ENCODE data around the gene RBMS1. TPM values are rescaled to one million over a fixed set of nuclear protein-coding genes. Genes with fewer than 3 reads are reported as not detected.
A peak's percentile ranks its signal among the peaks of the same experiment; 100 is the strongest.

The RBMS1 gene
- total and polyA plus RNA-seq, 4 donors, result 29.5 to 72.0 (median 49.5) TPM

- Histone ChIP-seq H3K27me3 (ENCODE audit: control insufficient read depth, insufficient read depth, low read length) (no peaks in the 10 kb centered on the region), H3K27ac (ENCODE audit: low read depth, low read length) (no peak overlapping the region), H3K9me3 (ENCODE audit: control insufficient read depth, insufficient read depth, low read length) (no peaks in the 10 kb centered on the region), H3K36me3 (ENCODE audit: control insufficient read depth, insufficient read depth, low read length) (no peaks in the 10 kb centered on the region), H3K4me1 (ENCODE audit: control insufficient read depth, insufficient read depth, low read length) (no peaks in the 10 kb centered on the region), H3K4me3 (ENCODE audit: low read depth, low read length) (no peak overlapping the region)
- no CpG with 5 or more reads among the region's 5 CpGs for WGBS (ENCODE audit: insufficient coverage)
- DNase-seq (ENCODE audit: low read depth in 4 of 6, low spot score in 6 of 6), result no peak
Observed at GRCh38 chr2:160352500-160352899, 141.1 kb downstream of the RBMS1 start.

GRCh38 chr2:160351956-160352355 is 141.7 kb downstream of the RBMS1 start:
- Histone ChIP-seq H3K27me3 (ENCODE audit: control insufficient read depth, insufficient read depth, low read length) (no peaks in the 10 kb centered on the region), H3K27ac (ENCODE audit: low read depth, low read length) (no peak overlapping the region), H3K4me3 (ENCODE audit: low read depth, low read length) (no peak overlapping the region), H3K9me3 (ENCODE audit: control insufficient read depth, insufficient read depth, low read length) (no peaks in the 10 kb centered on the region), H3K36me3 (ENCODE audit: control insufficient read depth, insufficient read depth, low read length) (no peaks in the 10 kb centered on the region), H3K4me1 (ENCODE audit: control insufficient read depth, insufficient read depth, low read length) (no peaks in the 10 kb centered on the region)
- no peak for DNase-seq (ENCODE audit: low read depth in 4 of 6, low spot score in 6 of 6)
- no CpG with 5 or more reads among the region's 4 CpGs for WGBS (ENCODE audit: insufficient coverage)

GRCh38 chr2:160349306-160349705 is 144.3 kb downstream of the RBMS1 start:
- no CpG with 5 or more reads among the region's 2 CpGs for WGBS (ENCODE audit: insufficient coverage)
- Histone ChIP-seq H3K36me3 (ENCODE audit: control insufficient read depth, insufficient read depth, low read length) (no peaks in the 10 kb centered on the region), H3K9me3 (ENCODE audit: control insufficient read depth, insufficient read depth, low read length) (no peaks in the 10 kb centered on the region), H3K4me3 (ENCODE audit: low read depth, low read length) (no peak overlapping the region), H3K27me3 (ENCODE audit: control insufficient read depth, insufficient read depth, low read length) (no peaks in the 10 kb centered on the region), H3K4me1 (ENCODE audit: control insufficient read depth, insufficient read depth, low read length) (no peaks in the 10 kb centered on the region), H3K27ac (ENCODE audit: low read depth, low read length) (no peak overlapping the region)
- DNase-seq (ENCODE audit: low read depth in 4 of 6, low spot score in 6 of 6), result no peak

GRCh38 chr2:160347269-160347863 is 146.2 kb downstream of the RBMS1 start:
- no peaks in the 10 kb centered on the region for H3K27me3 ChIP-seq (ENCODE audit: control insufficient read depth, insufficient read depth, low read length)
- no peaks in the 10 kb centered on the region for H3K9me3 ChIP-seq (ENCODE audit: control insufficient read depth, insufficient read depth, low read length)
- no peaks in the 10 kb centered on the region for H3K4me1 ChIP-seq (ENCODE audit: control insufficient read depth, insufficient read depth, low read length)
- no CpG with 5 or more reads among the region's 1 CpG for WGBS (ENCODE audit: insufficient coverage)
- no peak for DNase-seq (ENCODE audit: low read depth in 4 of 6, low spot score in 6 of 6)
- H3K27ac ChIP-seq (ENCODE audit: low read depth, low read length), result no peak overlapping the region
- no peak overlapping the region for H3K4me3 ChIP-seq (ENCODE audit: low read depth, low read length)
- H3K36me3 ChIP-seq (ENCODE audit: control insufficient read depth, insufficient read depth, low read length), result no peaks in the 10 kb centered on the region

DNA sequence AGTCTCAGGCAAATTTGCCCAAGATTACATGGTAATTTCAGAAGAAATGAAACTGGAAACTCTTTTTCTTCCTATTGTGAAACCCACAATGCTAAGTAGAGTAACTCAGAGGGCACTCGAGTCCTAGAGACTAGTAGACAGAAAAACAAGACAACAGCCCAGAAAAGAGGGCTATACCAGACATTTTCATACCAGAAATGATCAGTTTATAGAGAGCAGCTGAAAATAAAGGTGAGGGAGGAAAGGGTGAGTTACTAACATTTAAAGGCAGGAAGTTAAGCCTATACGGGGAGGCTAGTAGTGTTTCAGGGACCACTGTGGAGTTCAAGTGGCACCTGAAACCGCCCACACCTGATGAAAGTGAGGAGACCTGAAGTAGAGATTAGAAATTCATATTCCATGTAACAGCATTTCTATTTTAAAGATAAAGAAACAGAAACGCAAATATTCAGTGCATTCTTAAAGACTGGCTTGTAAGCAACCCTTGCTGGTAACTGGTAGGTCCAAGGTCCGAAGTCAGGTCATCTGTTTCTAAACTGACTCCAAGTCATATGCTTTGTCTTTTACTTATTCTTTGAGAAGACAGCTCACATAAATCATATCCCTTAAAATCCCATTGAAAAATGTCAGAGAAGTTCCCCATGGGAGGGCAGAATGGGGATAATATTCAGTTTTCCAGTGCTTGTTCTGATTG is 148.4 kb downstream of the RBMS1 start:
- 90% methylated on average over 2 of the region's 5 CpGs for WGBS (ENCODE audit: insufficient coverage)
- Histone ChIP-seq H3K4me1 (ENCODE audit: control insufficient read depth, insufficient read depth, low read length) (no peaks in the 10 kb centered on the region), H3K9me3 (ENCODE audit: control insufficient read depth, insufficient read depth, low read length) (no peaks in the 10 kb centered on the region)

GRCh38 chr2:160343404-160343803 is 150.2 kb downstream of the RBMS1 start:
- no peak overlapping the region for H3K4me3 ChIP-seq (ENCODE audit: low read depth, low read length)
- WGBS (ENCODE audit: insufficient coverage), result no CpG with 5 or more reads among the region's 2 CpGs
- no peaks in the 10 kb centered on the region for H3K4me1 ChIP-seq (ENCODE audit: control insufficient read depth, insufficient read depth, low read length)
- peak in 1 of 6 donors; percentile 48 for DNase-seq (ENCODE audit: low read depth in 4 of 6, low spot score in 6 of 6)
- H3K27me3 ChIP-seq (ENCODE audit: control insufficient read depth, insufficient read depth, low read length), result no peaks in the 10 kb centered on the region
- no peak overlapping the region for H3K27ac ChIP-seq (ENCODE audit: low read depth, low read length)
- H3K9me3 ChIP-seq (ENCODE audit: control insufficient read depth, insufficient read depth, low read length), result no peaks in the 10 kb centered on the region
- no peaks in the 10 kb centered on the region for H3K36me3 ChIP-seq (ENCODE audit: control insufficient read depth, insufficient read depth, low read length)

More for the DNA sequence above, 148.4 kb downstream of the RBMS1 start:
- Histone ChIP-seq H3K27ac (ENCODE audit: low read depth, low read length) (no peak overlapping the region), H3K27me3 (ENCODE audit: control insufficient read depth, insufficient read depth, low read length) (no peaks in the 10 kb centered on the region), H3K4me3 (ENCODE audit: low read depth, low read length) (no peak overlapping the region), H3K36me3 (ENCODE audit: control insufficient read depth, insufficient read depth, low read length) (no peaks in the 10 kb centered on the region)
- no peak for DNase-seq (ENCODE audit: low read depth in 4 of 6, low spot score in 6 of 6)

GRCh38 chr2:160339726-160340125 is 153.9 kb downstream of the RBMS1 start:
- no peak overlapping the region for H3K27ac ChIP-seq (ENCODE audit: low read depth, low read length)
- no peaks in the 10 kb centered on the region for H3K27me3 ChIP-seq (ENCODE audit: control insufficient read depth, insufficient read depth, low read length)
- no peak overlapping the region for H3K4me3 ChIP-seq (ENCODE audit: low read depth, low read length)
- no peaks in the 10 kb centered on the region for H3K36me3 ChIP-seq (ENCODE audit: control insufficient read depth, insufficient read depth, low read length)
- no peaks in the 10 kb centered on the region for H3K9me3 ChIP-seq (ENCODE audit: control insufficient read depth, insufficient read depth, low read length)
- WGBS (ENCODE audit: insufficient coverage), result no CpG with 5 or more reads among the region's 2 CpGs
- no peak for DNase-seq (ENCODE audit: low read depth in 4 of 6, low spot score in 6 of 6)
- H3K4me1 ChIP-seq (ENCODE audit: control insufficient read depth, insufficient read depth, low read length), result no peaks in the 10 kb centered on the region

DNA sequence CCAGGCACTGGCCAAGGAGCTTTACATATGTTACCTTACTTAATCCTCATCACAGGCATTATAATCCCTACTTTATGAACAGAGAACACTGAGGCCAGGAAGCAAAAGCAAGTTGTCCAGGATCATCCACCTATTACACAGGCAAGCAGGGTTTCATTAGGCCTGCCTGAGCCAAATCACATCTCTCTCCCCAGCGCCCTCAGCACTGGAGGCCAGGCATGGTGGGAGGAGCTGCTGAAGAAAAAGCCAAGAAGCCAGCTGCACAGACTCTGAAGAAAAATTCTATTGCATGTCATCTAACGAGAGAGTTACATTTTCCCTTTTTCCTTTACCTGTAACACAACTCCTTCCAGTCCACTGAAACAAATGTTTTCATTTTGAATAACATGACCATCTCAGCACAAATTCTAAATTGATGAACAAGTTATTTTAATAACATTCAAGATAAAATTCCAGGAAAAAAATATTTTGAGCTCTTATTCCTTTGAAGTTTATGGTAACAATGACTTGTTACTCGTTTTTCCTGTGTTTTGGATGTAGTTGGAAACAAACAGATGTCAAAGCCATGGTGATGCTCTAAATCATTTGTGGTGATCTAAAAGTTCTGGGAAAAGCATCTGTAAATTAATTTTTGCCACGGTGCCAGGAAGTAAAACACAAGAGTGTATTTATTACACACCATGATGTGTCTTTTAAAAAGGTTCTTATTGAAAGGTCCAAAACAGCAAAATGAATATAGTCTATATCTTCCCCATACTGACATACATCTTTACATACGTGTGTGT is 154.5 kb downstream of the RBMS1 start:
- H3K4me1 ChIP-seq (ENCODE audit: control insufficient read depth, insufficient read depth, low read length), result no peaks in the 10 kb centered on the region
- 40% methylated on average over 2 of the region's 5 CpGs for WGBS (ENCODE audit: insufficient coverage)
- no peak overlapping the region for H3K4me3 ChIP-seq (ENCODE audit: low read depth, low read length)
- no peak overlapping the region for H3K27ac ChIP-seq (ENCODE audit: low read depth, low read length)
- DNase-seq (ENCODE audit: low read depth in 4 of 6, low spot score in 6 of 6), result peak in 1 of 6 donors; percentile 24
- no peaks in the 10 kb centered on the region for H3K9me3 ChIP-seq (ENCODE audit: control insufficient read depth, insufficient read depth, low read length)
- H3K27me3 ChIP-seq (ENCODE audit: control insufficient read depth, insufficient read depth, low read length), result no peaks in the 10 kb centered on the region
- no peaks in the 10 kb centered on the region for H3K36me3 ChIP-seq (ENCODE audit: control insufficient read depth, insufficient read depth, low read length)

DNA sequence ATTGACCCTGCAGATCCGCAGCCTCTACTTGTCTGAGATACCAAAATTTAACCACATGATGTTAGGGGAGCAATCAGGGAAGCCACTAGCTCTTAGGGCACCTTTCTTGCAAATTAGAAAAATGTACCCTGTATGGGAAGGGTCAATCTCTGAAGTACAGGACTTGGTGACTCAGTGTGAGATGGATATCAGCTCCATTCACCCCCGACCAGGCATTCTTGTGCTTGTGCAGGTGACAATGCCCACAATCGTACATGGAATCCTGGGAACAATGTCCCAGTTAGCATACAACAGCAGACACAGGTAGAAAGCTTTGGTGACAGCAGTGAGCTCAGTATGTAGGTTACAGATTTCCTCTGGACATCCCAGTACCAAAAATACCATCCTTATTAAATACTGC is 155.9 kb downstream of the RBMS1 start:
- 100% methylated on average over 1 of the region's 3 CpGs for WGBS (ENCODE audit: insufficient coverage)
- no peak for DNase-seq (ENCODE audit: low read depth in 4 of 6, low spot score in 6 of 6)
- H3K27me3 ChIP-seq (ENCODE audit: control insufficient read depth, insufficient read depth, low read length), result no peaks in the 10 kb centered on the region
- no peaks in the 10 kb centered on the region for H3K36me3 ChIP-seq (ENCODE audit: control insufficient read depth, insufficient read depth, low read length)
- no peak overlapping the region for H3K27ac ChIP-seq (ENCODE audit: low read depth, low read length)
- no peak overlapping the region for H3K4me3 ChIP-seq (ENCODE audit: low read depth, low read length)
- H3K4me1 ChIP-seq (ENCODE audit: control insufficient read depth, insufficient read depth, low read length), result no peaks in the 10 kb centered on the region
- H3K9me3 ChIP-seq (ENCODE audit: control insufficient read depth, insufficient read depth, low read length), result no peaks in the 10 kb centered on the region

All from spinal cord (tissue), 10 donors.